PFSK-1 (cell line): Measurements from ENCODE around the gene ADD3.

ENCODE experiments used
- FOXP2 ChIP-seq: optimal IDR thresholded peaks from 2 replicates; pipeline ENCODE3; 2011; ENCODE audit warnings: borderline replicate concordance, control low read depth, inconsistent platforms; ENCODE audit not compliant: insufficient read depth; ENCODE audit errors: extremely low read length, extremely low read depth
- POLR2AphosphoS5 ChIP-seq: IDR thresholded peaks from 2 replicates; pipeline ENCODE4 v1.6.1; 2012; ENCODE audit warnings: low read depth, mild to moderate bottlenecking, control low read depth, low read length, moderate library complexity
- SIN3A ChIP-seq: IDR thresholded peaks from 2 replicates; pipeline ENCODE4 v1.6.1; 2012; ENCODE audit warnings: mild to moderate bottlenecking, low read length, moderate library complexity, borderline replicate concordance; ENCODE audit not compliant: insufficient read depth
- TAF1 ChIP-seq: IDR thresholded peaks from 2 replicates; pipeline ENCODE4 v1.6.1; 2012; ENCODE audit warnings: low read length, control low read depth, borderline replicate concordance; ENCODE audit not compliant: insufficient read depth
- TF ChIP-seq, protein P1 (sequence below), 2 experiments: IDR thresholded peaks; 2 replicates each; pipeline versions ENCODE4 v1.6.1 to v1.8.0; 2011 to 2012; ENCODE audit warnings: low read depth in 2 of 2, low read length in 2 of 2, control low read depth in 1 of 2, inconsistent platforms in 1 of 2, mild to moderate bottlenecking in 1 of 2, moderate library complexity in 1 of 2; ENCODE audit not compliant: insufficient read depth in 1 of 2

GRCh38 chr10:110057456-110057855, 49.7 kb downstream of the ADD3 start:
- no peak for TF ChIP-seq TAF1
- no peak for TF ChIP-seq POLR2AphosphoS5
- no peak for TF ChIP-seq SIN3A
- TF ChIP-seq, protein P1, sequence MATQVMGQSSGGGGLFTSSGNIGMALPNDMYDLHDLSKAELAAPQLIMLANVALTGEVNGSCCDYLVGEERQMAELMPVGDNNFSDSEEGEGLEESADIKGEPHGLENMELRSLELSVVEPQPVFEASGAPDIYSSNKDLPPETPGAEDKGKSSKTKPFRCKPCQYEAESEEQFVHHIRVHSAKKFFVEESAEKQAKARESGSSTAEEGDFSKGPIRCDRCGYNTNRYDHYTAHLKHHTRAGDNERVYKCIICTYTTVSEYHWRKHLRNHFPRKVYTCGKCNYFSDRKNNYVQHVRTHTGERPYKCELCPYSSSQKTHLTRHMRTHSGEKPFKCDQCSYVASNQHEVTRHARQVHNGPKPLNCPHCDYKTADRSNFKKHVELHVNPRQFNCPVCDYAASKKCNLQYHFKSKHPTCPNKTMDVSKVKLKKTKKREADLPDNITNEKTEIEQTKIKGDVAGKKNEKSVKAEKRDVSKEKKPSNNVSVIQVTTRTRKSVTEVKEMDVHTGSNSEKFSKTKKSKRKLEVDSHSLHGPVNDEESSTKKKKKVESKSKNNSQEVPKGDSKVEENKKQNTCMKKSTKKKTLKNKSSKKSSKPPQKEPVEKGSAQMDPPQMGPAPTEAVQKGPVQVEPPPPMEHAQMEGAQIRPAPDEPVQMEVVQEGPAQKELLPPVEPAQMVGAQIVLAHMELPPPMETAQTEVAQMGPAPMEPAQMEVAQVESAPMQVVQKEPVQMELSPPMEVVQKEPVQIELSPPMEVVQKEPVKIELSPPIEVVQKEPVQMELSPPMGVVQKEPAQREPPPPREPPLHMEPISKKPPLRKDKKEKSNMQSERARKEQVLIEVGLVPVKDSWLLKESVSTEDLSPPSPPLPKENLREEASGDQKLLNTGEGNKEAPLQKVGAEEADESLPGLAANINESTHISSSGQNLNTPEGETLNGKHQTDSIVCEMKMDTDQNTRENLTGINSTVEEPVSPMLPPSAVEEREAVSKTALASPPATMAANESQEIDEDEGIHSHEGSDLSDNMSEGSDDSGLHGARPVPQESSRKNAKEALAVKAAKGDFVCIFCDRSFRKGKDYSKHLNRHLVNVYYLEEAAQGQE (IDR thresholded peaks at IDR 0.05; ENCODE audit: insufficient read depth in 1 of 2, low read depth in 2 of 2, low read length in 2 of 2), result no peak
- no peak for TF ChIP-seq FOXP2
